ENCODE data around the gene LZIC. TPM values are rescaled to one million over a fixed set of nuclear protein-coding genes. Genes with fewer than 3 reads are reported as not detected.

The LZIC gene
- total RNA-seq, 2 donors from 2014 or later: 21.9 to 27.9 TPM

DNA sequence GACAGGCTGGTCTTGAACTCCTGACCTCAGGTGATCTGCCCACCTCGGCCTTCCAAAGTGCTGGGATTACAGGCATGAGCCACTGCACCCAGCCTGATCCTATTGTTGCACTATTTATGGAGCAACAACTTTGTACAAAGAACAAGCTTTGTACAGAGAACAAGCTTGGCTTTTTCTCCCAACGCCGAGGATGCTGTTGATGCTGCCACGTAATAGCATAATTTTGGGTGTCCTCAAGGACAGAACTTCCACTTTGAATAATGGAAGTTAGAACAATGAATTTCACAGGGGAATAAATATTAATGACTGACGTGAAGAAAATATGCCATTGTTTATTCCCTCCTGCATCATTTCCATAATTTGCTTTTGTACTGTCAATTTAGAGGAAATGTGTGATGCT is 41.1 kb upstream of the LZIC start:
- Histone ChIP-seq H3K27me3 (replicated peaks; ENCODE audit: insufficient read depth) (no peaks in the 10 kb centered on the region), H3K36me3 (peaks cover 12% of the 10 kb centered on the region), H3K9me3 (no peaks in the 10 kb centered on the region), H3K27ac (no peak overlapping the region), H3K4me1 (ENCODE audit: control insufficient read depth in 1 of 2, low read depth in 2 of 2) (no peaks in the 10 kb centered on the region), H3K4me3 (no peak overlapping the region)
- ATAC-seq (ENCODE audit: insufficient number of reproducible peaks, low FRiP score, low read depth) (no peak), DNase-seq (ENCODE audit: low spot score) (no peak)
- TF ChIP-seq, protein P1, sequence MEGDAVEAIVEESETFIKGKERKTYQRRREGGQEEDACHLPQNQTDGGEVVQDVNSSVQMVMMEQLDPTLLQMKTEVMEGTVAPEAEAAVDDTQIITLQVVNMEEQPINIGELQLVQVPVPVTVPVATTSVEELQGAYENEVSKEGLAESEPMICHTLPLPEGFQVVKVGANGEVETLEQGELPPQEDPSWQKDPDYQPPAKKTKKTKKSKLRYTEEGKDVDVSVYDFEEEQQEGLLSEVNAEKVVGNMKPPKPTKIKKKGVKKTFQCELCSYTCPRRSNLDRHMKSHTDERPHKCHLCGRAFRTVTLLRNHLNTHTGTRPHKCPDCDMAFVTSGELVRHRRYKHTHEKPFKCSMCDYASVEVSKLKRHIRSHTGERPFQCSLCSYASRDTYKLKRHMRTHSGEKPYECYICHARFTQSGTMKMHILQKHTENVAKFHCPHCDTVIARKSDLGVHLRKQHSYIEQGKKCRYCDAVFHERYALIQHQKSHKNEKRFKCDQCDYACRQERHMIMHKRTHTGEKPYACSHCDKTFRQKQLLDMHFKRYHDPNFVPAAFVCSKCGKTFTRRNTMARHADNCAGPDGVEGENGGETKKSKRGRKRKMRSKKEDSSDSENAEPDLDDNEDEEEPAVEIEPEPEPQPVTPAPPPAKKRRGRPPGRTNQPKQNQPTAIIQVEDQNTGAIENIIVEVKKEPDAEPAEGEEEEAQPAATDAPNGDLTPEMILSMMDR (IDR thresholded peaks at IDR 0.05): no peak

- DNase-seq (ENCODE audit: low spot score): no peak
- Histone ChIP-seq H3K27ac (no peak overlapping the region), H3K9me3 (no peaks in the 10 kb centered on the region), H3K4me3 (no peak overlapping the region), H3K36me3 (no peaks in the 10 kb centered on the region), H3K4me1 (ENCODE audit: control insufficient read depth in 1 of 2, low read depth in 2 of 2) (peaks cover 0 to 15% of the 10 kb centered on the region in 2 donors), H3K27me3 (replicated peaks; ENCODE audit: insufficient read depth) (no peaks in the 10 kb centered on the region)
- no peak for ATAC-seq (ENCODE audit: insufficient number of reproducible peaks, low FRiP score, low read depth)
- TF ChIP-seq, protein P1 (IDR thresholded peaks at IDR 0.05): no peak
Measured at GRCh38 chr1:9960706-9961562, 17.7 kb upstream of the LZIC start.

- H3K9me3 ChIP-seq: no peaks in the 10 kb centered on the region
- H3K36me3 ChIP-seq: no peaks in the 10 kb centered on the region
- peaks cover 0 to 15% of the 10 kb centered on the region in 2 donors for H3K4me1 ChIP-seq (ENCODE audit: control insufficient read depth in 1 of 2, low read depth in 2 of 2)
- H3K27ac ChIP-seq: no peak overlapping the region
- no peak overlapping the region for H3K4me3 ChIP-seq
- TF ChIP-seq, protein P1 (IDR thresholded peaks at IDR 0.05): no peak
- DNase-seq (ENCODE audit: low spot score): no peak
- ATAC-seq (ENCODE audit: insufficient number of reproducible peaks, low FRiP score, low read depth): no peak
- H3K27me3 ChIP-seq (replicated peaks; ENCODE audit: insufficient read depth): no peaks in the 10 kb centered on the region
Measured at GRCh38 chr1:9960011-9960410, 16.8 kb upstream of the LZIC start.

GRCh38 chr1:9957726-9958125 is 14.5 kb upstream of the LZIC start:
- ATAC-seq (ENCODE audit: insufficient number of reproducible peaks, low FRiP score, low read depth): no peak
- no peak for DNase-seq (ENCODE audit: low spot score)

GRCh38 chr1:9946315-9946714 is 3.1 kb upstream of the LZIC start:
- H3K9me3 ChIP-seq: no peaks in the 10 kb centered on the region
- no peaks in the 10 kb centered on the region for H3K36me3 ChIP-seq
- peaks cover 16 to 34% of the 10 kb centered on the region in 2 donors for H3K4me1 ChIP-seq (ENCODE audit: control insufficient read depth in 1 of 2, low read depth in 2 of 2)
- no peak for DNase-seq (ENCODE audit: low spot score)
- H3K4me3 ChIP-seq: no peak overlapping the region
- no peak overlapping the region for H3K27ac ChIP-seq
- no peak for ATAC-seq (ENCODE audit: insufficient number of reproducible peaks, low FRiP score, low read depth)
- H3K27me3 ChIP-seq (replicated peaks; ENCODE audit: insufficient read depth): no peaks in the 10 kb centered on the region
- TF ChIP-seq, protein P1 (IDR thresholded peaks at IDR 0.05): no peak

More at GRCh38 chr1:9957726-9958125, 14.5 kb upstream of the LZIC start:
- TF ChIP-seq, protein P1 (IDR thresholded peaks at IDR 0.05): no peak
- Histone ChIP-seq H3K4me1 (ENCODE audit: control insufficient read depth in 1 of 2, low read depth in 2 of 2) (peaks cover 0 to 15% of the 10 kb centered on the region in 2 donors), H3K9me3 (no peaks in the 10 kb centered on the region), H3K27ac (no peak overlapping the region), H3K27me3 (replicated peaks; ENCODE audit: insufficient read depth) (no peaks in the 10 kb centered on the region), H3K36me3 (no peaks in the 10 kb centered on the region), H3K4me3 (no peak overlapping the region)
